ENCODE data around the gene ALDH2.

The ALDH2 gene

GRCh38 chr12:111748867-111749266 lies 17.9 kb upstream of the ALDH2 start:
- no peak for DNase-seq (ENCODE audit: low read depth, low spot score)
- POLR2A ChIA-PET: no interaction called here
- CTCF ChIA-PET: no interaction called here
- TF ChIP-seq CTCF (IDR thresholded peaks at IDR 0.05; ENCODE audit: insufficient read depth, low read length, missing control alignments): no peak
- H3K4me3 ChIP-seq (ENCODE audit: low read depth, low read length): no peak overlapping the region

- H3K4me3 ChIP-seq (ENCODE audit: low read depth, low read length): no peak overlapping the region
- ChIA-PET CTCF (no interaction called here), POLR2A (no interaction called here)
- TF ChIP-seq CTCF (IDR thresholded peaks at IDR 0.05; ENCODE audit: insufficient read depth, low read length, missing control alignments): no peak
- DNase-seq (ENCODE audit: low read depth, low spot score): no peak
Measured at GRCh38 chr12:111749391-111749790, 17.3 kb upstream of the ALDH2 start.

- CTCF ChIA-PET: interaction anchor here (0.7 to 10.3 kb wide), 20 partner anchors 9 to 924 kb away, joined by 3 to 209 read pairs (median 5); partner anchors contain the start of gene ALDH2
Measured at GRCh38 chr12:111753144-111753881, 13.4 kb upstream of the ALDH2 start.

GRCh38 chr12:111754671-111755070 lies 12.1 kb upstream of the ALDH2 start:
- TF ChIP-seq CTCF (IDR thresholded peaks at IDR 0.05; ENCODE audit: insufficient read depth, low read length, missing control alignments): no peak
- ChIA-PET CTCF (interaction anchor here (1.0 to 10.3 kb wide), 11 partner anchors 8 to 283 kb away, joined by 3 to 209 read pairs (median 6); partner anchors contain the start of gene ALDH2), POLR2A (interaction anchor here (0.7 kb wide), 1 partner anchor 8 kb away, joined by 3 read pairs; no protein-coding TSS in a partner anchor)
- DNase-seq (ENCODE audit: low read depth, low spot score): no peak
- H3K4me3 ChIP-seq (ENCODE audit: low read depth, low read length): no peak overlapping the region

More at GRCh38 chr12:111753144-111753881, 13.4 kb upstream of the ALDH2 start:
- no peak overlapping the region for H3K4me3 ChIP-seq (ENCODE audit: low read depth, low read length)
- POLR2A ChIA-PET: no interaction called here
- DNase-seq (ENCODE audit: low read depth, low spot score): no peak
- TF ChIP-seq CTCF (IDR thresholded peaks at IDR 0.05; ENCODE audit: insufficient read depth, low read length, missing control alignments): peak; percentile 84

- CTCF ChIA-PET: interaction anchor here (0.8 to 10.3 kb wide), 2 partner anchors 20 to 57 kb away, joined by 3 to 209 read pairs; no protein-coding TSS in a partner anchor
- no peak overlapping the region for H3K4me3 ChIP-seq (ENCODE audit: low read depth, low read length)
- POLR2A ChIA-PET: no interaction called here
- TF ChIP-seq CTCF (IDR thresholded peaks at IDR 0.05; ENCODE audit: insufficient read depth, low read length, missing control alignments): no peak
- DNase-seq (ENCODE audit: low read depth, low spot score): no peak
Measured at GRCh38 chr12:111756196-111756595, 10.5 kb upstream of the ALDH2 start.

- no peak for TF ChIP-seq CTCF (IDR thresholded peaks at IDR 0.05; ENCODE audit: insufficient read depth, low read length, missing control alignments)
- H3K4me3 ChIP-seq (ENCODE audit: low read depth, low read length): no peak overlapping the region
- no peak for DNase-seq (ENCODE audit: low read depth, low spot score)
- ChIA-PET CTCF (interaction anchor here (0.8 to 10.3 kb wide), 2 partner anchors 20 to 57 kb away, joined by 3 to 209 read pairs; no protein-coding TSS in a partner anchor), POLR2A (no interaction called here)
Measured at GRCh38 chr12:111756681-111757080, 10.1 kb upstream of the ALDH2 start.
